Lower leg skin (tissue), 4 donors: ENCODE data around the gene MXI1. TPM values are rescaled to one million over a fixed set of nuclear protein-coding genes. Genes with fewer than 3 reads are reported as not detected.

ENCODE experiments used
- DNase-seq, 2 donors: peaks; one replicate each; pipeline ENCODE4 v3.0.0-alpha.2; 2019; ENCODE audit warnings: low spot score in 2 of 2
- H3K4me3 ChIP-seq: fragments of 200-600 bp; sonication (generic); 2 replicates; pipeline ENCODE4 v1.5.1; 2017; ENCODE audit warnings: mild to moderate bottlenecking, low read depth; ENCODE audit not compliant: poor library complexity, severe bottlenecking
- POLR2A ChIP-seq, 2 donors: fragments of 450-650 bp; IDR thresholded peaks; one replicate each; pipeline ENCODE4 v1.6.1; 2016 to 2017; ENCODE audit warnings: antibody characterized with exemption in 2 of 2, mild to moderate bottlenecking in 1 of 2, moderate library complexity in 1 of 2
- WGBS, 2 donors: methylation state at CpG; one replicate each; pipeline ENCODE4 v1.1.5; 2018; 5-methylcytosine and 5-hydroxymethylcytosine counted together
- intact Hi-C: fragments of 100-400 bp; cut with DNase I; formaldehyde crosslinking; loops from one replicate; pipeline ENCODE4 v1.15.0; 2023; ENCODE audit warnings: low total_unique reads
- total RNA-seq, 4 donors: library from RNA; depleted of rRNA; stranded (reverse); fragments of >200 nt; gene quantifications; one replicate each; pipeline ENCODE4 v1.1.0, GENCODE V29; 2016
- TF ChIP-seq, protein P1 (sequence below), 3 donors: fragments of 450-650 bp; IDR thresholded peaks; one replicate each; pipeline ENCODE4 v1.5.1; 2016; ENCODE audit warnings: antibody characterized with exemption in 3 of 3, mild to moderate bottlenecking in 3 of 3, moderate library complexity in 2 of 3

MXI1 gene
- total RNA-seq, 4 donors from 2014 or later = 83.9 to 112 (median 99.3) TPM

GRCh38 chr10:110219884-110220283 lies 12.5 kb downstream of the MXI1 start:
- 89 to 94% methylated on average over 7 of the region's 7 CpGs for WGBS, 2 donors
- no peak overlapping the region for H3K4me3 ChIP-seq
- intact Hi-C loops = no loop called here
- TF ChIP-seq POLR2A (IDR thresholded peaks at IDR 0.05) = no peak
- TF ChIP-seq, protein P1, sequence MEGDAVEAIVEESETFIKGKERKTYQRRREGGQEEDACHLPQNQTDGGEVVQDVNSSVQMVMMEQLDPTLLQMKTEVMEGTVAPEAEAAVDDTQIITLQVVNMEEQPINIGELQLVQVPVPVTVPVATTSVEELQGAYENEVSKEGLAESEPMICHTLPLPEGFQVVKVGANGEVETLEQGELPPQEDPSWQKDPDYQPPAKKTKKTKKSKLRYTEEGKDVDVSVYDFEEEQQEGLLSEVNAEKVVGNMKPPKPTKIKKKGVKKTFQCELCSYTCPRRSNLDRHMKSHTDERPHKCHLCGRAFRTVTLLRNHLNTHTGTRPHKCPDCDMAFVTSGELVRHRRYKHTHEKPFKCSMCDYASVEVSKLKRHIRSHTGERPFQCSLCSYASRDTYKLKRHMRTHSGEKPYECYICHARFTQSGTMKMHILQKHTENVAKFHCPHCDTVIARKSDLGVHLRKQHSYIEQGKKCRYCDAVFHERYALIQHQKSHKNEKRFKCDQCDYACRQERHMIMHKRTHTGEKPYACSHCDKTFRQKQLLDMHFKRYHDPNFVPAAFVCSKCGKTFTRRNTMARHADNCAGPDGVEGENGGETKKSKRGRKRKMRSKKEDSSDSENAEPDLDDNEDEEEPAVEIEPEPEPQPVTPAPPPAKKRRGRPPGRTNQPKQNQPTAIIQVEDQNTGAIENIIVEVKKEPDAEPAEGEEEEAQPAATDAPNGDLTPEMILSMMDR (IDR thresholded peaks at IDR 0.05) = no peak
- no peak for DNase-seq

DNA sequence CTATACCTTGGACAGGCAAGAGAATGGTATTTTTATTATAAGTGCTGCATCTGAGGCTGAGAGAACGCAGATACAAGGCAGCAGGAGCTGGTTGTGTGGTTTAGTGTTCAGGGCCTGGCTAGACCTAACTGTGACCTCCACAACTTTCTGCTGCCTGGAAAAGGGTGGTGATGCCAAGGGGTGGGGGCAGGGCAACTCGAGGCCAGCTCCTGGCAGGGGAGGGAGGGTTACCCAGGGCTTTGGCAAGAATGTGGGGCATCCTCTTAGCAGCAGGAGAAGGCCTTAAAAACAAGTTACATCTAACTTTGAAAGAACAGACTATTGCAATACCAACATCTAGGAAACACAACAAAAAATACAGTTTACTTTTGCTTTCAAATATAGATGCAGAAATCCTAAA lies 13.0 kb downstream of the MXI1 start:
- intact Hi-C loops = no loop called here
- no peak for DNase-seq
- 47 to 51% methylated on average over 2 of the region's 2 CpGs for WGBS, 2 donors
- H3K4me3 ChIP-seq = no peak overlapping the region
- no peak for TF ChIP-seq POLR2A (IDR thresholded peaks at IDR 0.05)
- TF ChIP-seq, protein P1 (IDR thresholded peaks at IDR 0.05) = no peak

GRCh38 chr10:110221044-110221720 lies 13.8 kb downstream of the MXI1 start:
- WGBS, 2 donors = 79 to 84% methylated on average over 4 of the region's 4 CpGs
- no peak for DNase-seq
- TF ChIP-seq, protein P1 (IDR thresholded peaks at IDR 0.05) = no peak
- TF ChIP-seq POLR2A (IDR thresholded peaks at IDR 0.05) = no peak
- no peak overlapping the region for H3K4me3 ChIP-seq
- intact Hi-C loops = no loop called here

- H3K4me3 ChIP-seq = no peak overlapping the region
- TF ChIP-seq, protein P1 (IDR thresholded peaks at IDR 0.05) = no peak
- no peak for TF ChIP-seq POLR2A (IDR thresholded peaks at IDR 0.05)
- peak; percentile 69 to 93 for DNase-seq
- 3 to 8% methylated on average over 20 of the region's 20 CpGs for WGBS, 2 donors
- intact Hi-C loops = no loop called here
Measured at GRCh38 chr10:110221721-110222261, 14.4 kb downstream of the MXI1 start.

- no peak for TF ChIP-seq POLR2A (IDR thresholded peaks at IDR 0.05)
- TF ChIP-seq, protein P1 (IDR thresholded peaks at IDR 0.05) = no peak
- no peak for DNase-seq
- 88 to 94% methylated on average over 4 of the region's 4 CpGs for whole genome bisulfite sequencing, 2 donors
- no peak overlapping the region for H3K4me3 ChIP-seq
- intact Hi-C loops = no loop called here
Measured at GRCh38 chr10:110222641-110223297, 15.4 kb downstream of the MXI1 start.
